Amniotic stem cell (primary cell): Measurements from ENCODE around the gene BMP10.

Experiments used
- DNase-seq: peaks from one replicate; lab custom pipeline; 2025; lab: John Stamatoyannopoulos, UW

The BMP10 gene

DNA sequence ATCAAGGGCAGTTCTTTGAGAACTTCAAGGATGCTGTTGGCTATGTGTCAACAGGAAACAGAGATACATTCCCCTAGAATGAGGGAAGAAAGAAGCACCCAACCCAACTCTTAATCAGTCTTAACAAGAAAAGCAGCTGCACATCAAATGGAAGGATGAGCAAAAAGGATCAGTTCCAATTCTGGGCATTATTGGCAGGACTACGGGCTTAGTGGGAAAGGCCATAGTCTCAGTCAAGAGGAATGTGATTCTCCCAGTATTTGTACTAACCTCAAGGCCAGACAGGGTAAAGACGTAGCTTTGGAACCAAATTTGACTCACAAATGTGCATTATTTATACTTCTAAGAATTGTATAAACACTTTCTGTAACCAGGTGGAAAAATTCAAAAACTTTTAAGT is 18.2 kb downstream of the BMP10 start:
- no peak for DNase-seq

DNA sequence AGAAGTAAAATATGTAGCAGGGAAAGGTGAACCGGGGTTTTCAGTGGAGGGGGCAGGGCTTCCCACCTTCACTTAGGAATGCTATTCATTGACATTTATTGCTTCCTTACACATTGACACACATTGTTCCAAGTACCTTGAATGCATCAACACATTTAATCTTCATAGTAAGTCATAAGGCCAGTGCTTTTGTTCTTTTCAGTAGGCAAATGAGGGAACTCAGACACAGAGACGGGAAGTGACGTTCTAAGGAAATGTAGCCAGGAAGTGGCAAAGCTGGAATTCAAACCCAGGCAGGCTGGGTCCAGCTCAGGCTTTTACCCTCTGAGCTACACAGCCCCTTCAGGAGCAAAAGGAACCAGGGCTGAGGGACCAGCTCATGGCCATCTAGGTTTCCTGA is 20.7 kb downstream of the BMP10 start:
- no peak for DNase-seq

DNA sequence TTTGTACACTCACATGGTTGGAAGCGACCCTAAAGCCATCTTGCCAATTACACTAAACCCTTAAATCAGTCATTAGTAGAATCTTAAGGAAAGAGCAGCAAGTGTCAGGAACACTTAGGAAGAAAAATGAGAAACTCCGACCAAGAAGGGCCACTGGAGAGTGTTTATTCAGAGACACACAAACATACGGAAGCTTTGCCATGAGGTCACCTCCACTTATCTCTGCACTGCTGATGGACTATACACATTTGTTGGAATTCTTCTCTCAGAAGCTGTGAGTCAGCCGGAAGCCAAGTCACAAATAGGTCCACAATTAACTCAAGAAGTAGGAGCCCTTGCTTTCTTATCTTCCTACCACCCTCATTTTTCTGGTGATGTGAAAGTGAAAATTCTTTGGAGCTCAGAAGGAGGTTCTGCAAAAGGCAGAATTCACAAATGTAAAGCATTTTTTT is 21.6 kb downstream of the BMP10 start:
- no peak for DNase-seq

DNA sequence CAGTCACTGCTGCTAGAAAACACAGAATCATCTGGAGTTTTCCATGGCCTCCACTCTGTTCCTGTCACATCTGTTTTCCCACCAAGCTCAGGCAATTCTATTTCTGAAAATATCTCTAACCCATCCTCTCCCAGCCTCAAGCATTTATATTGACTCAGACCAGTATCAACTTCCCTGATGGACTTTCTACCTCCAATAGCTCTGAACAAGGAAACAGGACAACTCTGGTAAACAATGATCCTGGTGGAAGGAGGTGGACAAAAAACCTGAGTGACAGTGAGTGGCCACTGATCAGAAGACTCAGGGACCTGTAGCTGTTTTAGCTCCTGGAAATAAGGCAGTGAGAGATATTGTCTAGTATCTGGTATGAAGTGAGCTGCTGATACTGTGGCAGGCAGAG is 23.4 kb downstream of the BMP10 start:
- DNase-seq, result no peak

DNA sequence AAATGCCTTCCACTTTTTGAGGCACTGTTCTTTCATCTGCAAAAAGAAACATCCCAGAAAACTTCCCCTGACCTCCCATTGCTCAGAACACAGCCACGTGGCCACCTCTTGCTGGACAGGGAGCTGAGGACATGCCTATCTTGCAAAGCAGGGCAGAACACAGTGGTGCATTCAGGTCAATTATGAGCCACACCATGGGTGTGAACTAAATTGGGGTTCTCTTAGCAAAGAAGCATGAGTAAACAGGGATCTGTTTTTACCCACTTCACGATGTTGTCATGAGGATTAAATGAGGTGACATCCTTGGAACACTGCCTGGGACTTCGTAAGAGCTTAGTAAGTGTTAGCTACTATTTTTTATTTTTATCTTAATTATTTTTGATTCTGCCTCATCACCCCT is 25.1 kb downstream of the BMP10 start:
- DNase-seq, result no peak

DNA sequence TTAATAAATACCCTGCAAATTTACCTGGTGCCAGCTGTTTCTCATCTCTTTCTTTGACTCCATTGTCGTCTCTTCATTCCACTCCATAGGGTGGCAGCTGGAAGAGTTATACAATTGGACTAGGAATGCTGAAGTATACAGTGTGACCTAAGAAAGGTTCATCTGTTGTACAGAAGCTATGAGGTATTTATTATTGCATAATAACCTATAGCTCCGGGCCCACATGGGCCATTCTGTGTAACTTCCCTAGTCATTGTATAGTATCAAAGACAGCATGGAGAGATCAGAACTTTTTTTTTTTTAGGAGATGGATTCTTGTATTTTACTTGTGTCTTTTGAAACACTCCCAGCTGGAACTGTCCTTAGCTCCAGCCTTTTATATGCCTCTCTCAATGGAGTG is 26.2 kb downstream of the BMP10 start:
- DNase-seq, result no peak

DNA sequence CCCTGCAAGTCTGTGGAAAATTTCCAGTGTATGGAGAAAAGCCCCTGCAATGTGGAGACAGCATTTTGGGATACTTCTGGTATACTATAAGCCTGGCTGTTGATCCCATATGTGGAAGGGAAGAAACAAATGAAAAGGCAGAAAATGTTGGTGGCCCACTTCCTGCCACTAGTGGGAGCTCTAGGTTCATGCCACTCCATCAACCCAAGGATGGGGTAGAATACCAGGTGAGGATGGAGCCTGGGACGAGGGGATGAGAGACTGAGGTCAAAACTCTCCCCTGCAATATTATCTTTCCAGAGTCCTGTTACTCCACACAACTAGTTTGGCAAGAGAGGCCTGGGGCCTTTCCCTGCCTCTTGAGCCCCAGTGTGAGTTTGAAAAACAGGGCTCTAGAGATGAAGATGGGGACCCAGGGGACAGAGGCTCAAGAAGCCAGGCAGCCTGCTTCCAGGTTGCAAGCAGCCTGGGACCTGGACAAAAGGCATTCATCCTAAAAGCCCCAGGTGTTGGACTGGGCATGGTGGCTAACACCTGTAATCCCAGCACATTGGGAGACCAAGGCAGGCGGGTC is 31.9 kb downstream of the BMP10 start:
- DNase-seq, result no peak

DNA sequence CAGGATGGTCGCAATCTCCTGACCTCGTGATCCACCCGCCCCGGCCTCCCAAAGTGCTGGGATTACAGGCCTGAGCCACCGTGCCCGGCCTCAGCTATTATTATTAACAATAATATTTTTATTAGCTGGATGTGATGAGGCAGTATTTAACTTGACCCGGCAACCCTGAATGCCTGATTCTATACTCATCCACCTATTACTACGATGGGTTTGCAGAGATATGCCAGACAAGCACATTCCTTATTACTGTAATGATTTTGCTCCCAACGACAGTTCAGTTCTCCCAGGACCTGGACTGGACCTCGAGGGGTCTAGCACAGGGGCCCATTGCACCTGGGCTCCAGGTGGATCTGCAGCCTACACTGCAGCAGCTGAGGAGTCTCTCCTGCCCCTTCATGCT is 32.6 kb downstream of the BMP10 start:
- no peak for DNase-seq

DNA sequence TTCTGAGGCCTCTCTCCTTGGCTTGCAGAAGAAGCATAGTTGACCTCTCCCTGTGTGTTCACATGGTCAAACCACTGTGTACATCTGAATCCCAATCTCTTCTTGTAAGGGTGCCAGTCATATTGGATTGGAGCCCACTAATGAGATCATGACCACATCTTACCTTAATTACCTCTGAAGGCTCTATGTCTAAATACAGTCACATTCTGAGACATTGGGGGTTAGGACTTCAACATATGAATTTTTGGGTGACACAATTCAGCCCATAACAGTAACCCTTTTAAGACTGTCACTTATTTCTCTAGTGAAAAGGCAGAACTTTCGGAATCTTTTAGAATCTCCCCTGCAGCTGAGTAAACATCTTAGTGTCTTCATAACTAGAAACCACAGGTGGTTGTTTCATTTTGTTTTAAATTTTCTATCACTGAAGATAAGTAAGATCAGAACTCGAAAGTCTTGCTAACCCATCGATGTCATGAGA is 33.3 kb downstream of the BMP10 start:
- no peak for DNase-seq

DNA sequence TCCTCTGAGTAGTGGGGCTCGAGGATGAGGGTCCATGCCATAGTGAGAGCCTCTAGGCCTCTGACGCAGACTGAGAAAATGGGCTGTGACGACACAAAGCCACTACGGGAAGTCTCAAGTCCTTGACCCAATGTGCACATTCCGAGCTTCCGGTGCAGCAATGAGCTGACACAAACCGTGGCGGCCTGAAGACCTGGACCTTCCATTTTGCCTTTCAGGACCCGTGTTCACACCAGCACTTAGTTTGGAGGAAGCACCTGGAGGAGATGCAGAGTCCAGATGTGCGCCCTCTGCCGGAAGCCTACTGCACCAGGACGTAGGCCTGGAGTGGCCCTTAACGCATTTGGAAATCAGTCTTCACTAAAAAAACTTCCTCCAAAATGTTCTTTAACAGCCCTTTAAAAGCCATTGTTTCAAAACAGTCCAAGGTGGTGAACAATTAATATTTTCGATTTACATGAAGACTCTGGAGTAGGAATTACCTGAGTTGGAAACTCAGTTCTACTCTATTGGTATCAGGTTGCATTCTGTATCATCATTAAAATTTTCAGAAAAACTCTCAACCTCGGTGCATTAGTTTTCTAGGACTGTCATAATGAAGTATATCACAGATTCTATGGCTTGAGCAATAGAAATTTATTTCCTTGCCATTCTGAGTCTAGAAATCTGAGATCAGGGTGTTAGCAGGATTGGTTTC is 33.9 kb downstream of the BMP10 start:
- DNase-seq, result no peak

DNA sequence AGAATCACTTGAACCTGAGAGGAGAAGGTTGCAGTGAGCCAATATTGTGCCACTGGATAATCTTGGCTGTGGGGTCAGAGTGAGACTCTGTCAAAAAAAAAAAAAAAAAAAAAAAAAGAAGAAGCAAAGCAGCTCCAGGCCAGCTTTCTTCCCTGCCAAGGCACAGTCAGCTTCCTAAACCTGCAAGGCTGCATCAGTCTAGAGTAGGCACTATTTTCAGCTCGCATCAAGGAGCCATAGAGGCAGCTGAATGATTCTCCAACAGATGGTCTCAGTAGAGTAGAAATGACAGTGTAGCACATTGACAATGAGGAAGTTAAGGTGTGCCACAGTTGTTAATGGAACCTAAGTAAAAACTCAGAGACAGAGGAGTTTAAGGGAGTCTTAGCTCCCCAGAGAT is 35.6 kb downstream of the BMP10 start:
- no peak for DNase-seq

DNA sequence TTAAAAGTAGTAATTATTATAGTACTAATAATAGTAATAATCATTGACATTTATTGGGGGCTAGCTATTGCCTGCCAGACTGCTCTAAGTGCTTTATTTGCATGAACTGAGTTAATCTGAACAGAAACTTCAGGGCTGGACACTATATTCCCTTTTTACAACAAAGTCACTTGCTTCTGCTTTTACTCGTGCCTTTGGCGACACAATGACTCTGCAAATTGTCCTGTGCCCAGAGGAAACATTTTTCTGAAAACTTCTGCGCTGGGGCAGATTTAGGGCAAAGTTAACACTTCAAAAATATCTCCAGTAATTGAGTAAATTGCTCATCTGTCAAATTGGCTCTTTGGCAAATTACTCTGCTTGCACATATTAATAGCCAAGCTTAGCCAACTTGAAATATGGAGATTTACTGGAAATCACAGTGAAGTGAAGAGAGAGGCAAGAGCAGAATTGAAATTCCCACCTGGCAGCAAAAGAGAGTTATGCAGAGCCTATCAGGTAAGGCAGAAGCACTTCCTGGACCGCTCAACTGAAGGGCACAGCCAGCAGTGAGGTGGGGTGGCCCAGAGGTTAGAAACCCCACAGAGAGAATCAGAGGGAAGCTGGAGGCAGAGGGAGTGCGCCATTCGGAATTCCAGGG is 36.3 kb downstream of the BMP10 start:
- DNase-seq, result no peak

DNA sequence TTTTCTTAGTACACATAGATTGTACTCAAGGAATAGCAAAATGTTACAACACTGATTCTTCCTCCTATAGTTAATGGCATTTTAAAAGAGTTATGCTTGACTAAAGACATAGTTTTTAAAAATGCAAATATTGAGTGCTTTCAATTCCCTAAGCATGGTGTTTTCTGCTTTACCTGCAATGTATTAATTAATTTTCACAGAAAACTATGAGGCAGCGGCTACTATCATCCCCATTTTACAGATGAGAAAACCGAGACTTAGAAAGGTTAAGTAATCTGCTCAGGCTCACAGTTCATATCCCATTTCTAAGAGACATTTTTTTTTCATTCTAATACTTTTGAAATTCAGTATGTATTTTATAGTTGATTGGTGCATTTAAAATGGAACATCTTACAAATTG is 38.0 kb downstream of the BMP10 start:
- DNase-seq, result no peak

DNA sequence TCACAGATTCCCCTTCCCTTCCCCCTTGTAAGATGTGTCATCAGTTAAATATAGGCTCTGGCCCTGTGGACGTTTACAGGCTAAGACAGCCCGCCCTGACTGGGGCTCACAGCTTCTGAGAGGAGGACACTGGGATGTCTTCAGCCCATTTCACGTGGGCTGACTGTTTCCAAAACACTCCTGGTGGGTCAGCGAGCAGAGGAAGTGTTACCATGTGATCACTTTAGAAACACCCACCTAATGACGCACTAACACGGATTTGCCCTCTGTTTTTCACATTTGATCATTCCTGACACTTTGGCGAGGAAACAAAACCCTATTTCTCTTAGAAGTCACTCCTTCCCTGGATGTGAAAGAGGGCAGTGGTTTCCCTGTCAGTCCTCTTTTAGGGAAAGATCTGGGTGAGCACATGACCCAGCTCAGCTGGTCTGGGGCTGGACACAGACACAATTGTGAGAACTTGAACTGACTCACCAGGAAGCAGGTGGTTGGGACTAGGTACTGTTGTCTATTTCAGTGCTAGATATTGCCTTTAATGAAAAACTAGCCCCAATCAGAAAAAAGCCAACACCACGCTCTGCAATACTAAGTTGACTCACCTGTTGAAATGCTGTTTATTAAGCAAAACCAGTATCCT is 38.8 kb downstream of the BMP10 start:
- no peak for DNase-seq

DNA sequence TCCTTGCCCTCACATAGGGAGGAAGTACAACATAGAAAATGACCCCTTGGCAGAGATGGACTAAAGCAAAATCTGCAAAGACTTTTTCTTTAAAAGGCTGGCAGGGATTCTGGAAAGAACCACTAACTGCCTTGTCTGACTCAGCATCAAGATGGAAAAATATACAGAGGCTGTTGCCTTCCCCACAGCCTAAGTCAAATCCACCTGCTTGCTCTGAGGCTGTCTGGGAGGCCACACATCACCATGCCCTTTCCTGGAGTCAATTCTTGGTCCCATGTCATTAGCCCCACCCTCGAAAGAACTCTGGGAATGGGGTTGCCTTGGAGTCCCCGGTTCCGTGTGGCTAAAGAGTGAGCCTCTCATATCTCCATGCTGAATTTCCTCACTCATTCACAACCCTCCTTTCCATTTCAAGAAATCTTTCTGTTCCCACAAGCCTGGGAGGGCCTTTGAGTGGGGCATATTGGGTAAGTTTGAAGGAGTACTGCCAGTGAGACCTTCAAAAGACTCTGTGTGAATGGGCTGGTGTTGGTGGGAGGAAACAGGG is 39.4 kb downstream of the BMP10 start:
- no peak for DNase-seq

DNA sequence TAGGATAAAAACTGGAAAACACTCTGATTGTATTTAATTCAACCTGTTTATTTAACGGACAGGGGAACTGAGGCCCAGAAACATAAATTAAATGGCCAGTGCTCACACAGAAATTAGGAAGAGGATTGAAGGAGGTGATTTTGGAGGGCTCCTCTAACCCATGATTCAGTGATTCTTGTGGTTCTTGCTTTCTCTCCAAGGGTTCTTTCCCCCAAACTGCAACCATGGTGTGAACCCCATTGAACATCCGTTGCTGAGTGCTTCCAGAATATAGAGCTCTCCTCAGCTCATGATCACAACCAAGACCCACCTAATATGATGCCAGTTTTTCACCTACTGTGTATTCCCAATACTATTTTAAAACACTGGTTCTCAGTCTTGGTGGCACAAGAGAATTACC is 41.4 kb downstream of the BMP10 start:
- no peak for DNase-seq

DNA sequence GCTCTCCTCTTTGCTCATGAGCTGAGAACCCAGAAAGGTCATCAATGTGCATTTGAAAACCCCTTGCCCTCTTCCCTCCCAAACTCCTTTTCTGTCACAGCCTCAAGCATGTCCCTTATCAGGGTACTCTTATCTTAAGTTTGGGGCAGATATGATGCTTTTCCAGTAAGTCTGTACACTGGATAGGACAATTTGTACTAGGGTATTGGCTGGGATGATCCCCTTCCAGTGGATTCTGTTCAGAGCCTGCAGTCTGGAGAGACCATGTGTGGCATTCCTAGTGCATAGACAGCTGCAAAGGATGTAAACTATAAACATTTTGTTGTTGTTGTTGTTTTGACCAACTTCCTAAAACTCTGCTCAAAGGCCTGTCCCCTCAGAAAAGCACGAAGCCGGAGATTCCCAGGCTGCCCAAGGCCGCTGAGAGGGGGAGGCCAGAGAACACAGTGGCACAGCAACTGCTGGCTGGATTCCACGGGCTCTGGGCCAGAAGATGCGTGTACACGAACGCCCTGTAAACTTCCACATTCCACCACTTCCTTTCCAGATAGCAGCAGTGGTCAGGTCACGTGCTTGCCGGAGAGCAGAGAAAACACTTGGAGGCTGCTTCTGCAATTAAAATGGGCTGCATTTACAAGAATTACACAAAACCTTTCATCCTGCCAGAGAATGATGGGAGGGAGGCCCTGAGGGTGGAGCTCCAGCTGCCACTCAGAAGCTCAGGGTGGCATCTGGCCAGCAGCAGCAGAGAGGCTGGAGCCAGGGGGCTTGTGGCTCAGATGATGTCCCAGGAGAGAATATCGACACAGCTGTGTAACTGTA is 42.1 kb downstream of the BMP10 start:
- peak; percentile 75 for DNase-seq

DNA sequence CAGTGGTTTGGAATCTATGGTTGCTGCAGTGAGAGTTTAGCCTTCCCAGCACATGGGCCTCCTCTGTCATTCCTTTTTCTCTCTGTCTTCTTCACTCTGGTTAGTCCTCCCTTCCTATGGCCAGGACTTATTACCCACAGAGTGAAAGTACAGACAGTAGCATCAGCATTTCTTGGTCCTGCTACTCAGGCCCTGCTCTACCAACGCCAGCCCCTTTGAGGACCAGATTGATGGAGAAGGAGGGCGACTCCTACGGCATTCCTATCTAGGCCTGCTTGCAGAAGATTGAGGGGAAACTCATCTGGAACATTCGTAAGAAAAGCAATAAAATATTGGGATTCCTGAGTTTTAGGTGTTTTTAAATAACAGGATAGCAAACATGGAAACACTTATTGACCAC is 43.5 kb downstream of the BMP10 start:
- DNase-seq, result no peak

DNA sequence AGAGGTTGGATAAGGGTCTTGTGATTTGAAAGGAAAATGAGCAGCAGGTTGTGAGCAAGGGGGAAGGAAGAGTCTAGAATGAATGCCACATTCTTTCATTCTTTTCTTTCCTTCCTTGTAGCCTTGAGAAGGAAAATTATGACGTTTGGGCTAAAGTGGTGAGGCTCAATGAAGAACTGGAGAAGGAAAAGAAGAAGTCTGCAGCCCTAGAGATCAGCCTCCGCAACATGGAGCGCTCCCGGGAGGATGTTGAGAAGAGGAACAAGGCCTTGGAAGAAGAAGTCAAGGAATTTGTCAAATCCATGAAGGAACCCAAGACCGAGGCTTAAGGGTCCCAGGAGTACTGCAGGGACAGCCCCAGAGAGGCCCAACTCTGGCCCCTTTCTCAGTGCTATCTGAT is 45.3 kb downstream of the BMP10 start:
- DNase-seq, result no peak

DNA sequence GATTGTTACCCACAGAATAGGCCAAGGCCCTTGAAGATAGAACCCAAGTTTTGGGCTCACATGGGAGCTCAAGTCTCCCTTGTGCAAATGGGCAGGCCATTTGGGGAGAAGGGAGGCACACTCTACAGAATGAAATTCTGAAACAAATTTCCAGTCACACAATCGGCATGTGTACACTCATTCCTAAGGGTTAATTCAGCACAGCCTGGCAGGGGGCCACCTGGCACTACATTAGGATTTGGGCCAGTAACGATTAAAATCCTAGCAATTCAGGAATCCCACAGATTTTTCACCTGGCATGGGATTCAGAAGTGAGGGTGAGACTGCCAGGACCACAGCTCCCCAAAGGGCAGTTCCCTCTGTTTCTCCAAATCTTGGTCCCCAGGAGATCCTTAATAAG is 46.4 kb downstream of the BMP10 start:
- DNase-seq, result no peak

DNA sequence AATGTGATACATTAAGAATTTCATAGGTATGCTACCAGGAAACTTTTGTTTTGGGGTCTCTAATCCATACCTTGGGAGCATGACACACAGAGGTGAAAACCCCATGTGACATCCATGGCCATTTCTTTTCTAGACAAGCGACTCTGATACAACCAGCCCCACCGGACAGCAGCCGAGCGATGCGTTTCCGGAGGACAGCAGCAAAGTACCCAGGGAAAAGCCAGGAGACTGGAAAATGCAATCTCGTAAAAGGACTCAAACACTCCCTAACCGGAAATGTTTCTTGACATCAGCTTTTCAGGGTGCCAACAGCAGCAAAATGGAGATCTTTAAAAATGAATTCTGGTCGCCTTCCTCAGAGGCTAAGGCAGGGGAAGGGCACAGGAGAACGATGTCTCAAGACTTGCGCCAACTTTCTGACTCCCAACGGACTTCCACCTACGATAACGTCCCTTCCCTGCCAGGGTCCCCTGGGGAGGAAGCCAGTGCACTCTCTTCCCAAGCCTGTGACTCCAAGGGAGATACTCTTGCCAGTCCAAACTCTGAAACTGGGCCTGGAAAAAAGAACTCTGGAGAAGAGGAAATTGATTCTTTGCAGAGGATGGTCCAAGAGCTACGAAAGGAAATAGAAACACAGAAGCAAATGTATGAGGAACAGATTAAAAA is 48.9 kb downstream of the BMP10 start:
- no peak for DNase-seq
